ENCODE measurements around the gene CTTN.

The CTTN gene

DNA sequence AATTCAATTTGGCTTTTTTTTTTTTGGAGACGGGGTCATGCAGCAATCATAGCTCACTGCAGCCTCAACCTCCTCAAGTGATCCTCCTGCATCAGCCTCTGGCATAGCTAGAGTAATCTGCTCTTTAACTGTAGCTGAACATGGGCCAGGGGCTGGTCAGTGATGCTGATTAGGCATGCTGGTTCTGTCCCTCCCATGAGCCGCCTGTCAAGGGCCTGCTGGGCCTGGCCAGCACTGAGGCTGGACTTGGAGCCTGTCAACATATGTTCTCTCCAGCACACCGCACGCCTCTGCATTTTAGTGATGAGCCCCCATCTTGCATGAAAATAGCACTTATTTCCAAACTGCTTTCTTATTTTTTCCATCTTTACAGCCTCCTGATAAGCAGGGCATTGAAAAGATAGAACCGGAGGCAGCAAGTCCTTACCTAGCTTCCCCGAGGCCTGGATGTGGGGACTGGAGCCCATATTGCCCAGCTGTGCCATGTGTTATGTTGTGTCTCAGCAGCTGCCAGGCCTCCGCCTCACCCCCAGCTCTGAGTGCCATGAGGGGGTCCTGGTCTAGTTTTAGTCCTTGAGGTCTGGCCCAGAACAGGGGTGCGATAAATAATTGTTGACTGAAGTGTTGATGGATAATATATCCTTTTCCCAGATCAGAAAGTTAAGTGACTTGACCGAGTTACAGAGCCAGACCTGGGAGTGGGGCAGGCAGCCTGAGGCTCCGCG, 80.0 kb downstream of the CTTN start:
- Histone ChIP-seq H3K36me3 (no peaks in the 10 kb centered on the region), H3K4me1 (no peaks in the 10 kb centered on the region), H3K9me3 (no peaks in the 10 kb centered on the region), H3K27me3 (peaks cover 0 to 9% of the 10 kb centered on the region in 2 donors), H3K4me3 (no peak overlapping the region), H3K27ac (no peak overlapping the region)
- DNase-seq: no peak
- TF ChIP-seq, protein P1, sequence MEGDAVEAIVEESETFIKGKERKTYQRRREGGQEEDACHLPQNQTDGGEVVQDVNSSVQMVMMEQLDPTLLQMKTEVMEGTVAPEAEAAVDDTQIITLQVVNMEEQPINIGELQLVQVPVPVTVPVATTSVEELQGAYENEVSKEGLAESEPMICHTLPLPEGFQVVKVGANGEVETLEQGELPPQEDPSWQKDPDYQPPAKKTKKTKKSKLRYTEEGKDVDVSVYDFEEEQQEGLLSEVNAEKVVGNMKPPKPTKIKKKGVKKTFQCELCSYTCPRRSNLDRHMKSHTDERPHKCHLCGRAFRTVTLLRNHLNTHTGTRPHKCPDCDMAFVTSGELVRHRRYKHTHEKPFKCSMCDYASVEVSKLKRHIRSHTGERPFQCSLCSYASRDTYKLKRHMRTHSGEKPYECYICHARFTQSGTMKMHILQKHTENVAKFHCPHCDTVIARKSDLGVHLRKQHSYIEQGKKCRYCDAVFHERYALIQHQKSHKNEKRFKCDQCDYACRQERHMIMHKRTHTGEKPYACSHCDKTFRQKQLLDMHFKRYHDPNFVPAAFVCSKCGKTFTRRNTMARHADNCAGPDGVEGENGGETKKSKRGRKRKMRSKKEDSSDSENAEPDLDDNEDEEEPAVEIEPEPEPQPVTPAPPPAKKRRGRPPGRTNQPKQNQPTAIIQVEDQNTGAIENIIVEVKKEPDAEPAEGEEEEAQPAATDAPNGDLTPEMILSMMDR (IDR thresholded peaks at IDR 0.05): no peak
- intact Hi-C loops (cut with DNase I; ENCODE audit: low total_unique reads): no loop called here

DNA sequence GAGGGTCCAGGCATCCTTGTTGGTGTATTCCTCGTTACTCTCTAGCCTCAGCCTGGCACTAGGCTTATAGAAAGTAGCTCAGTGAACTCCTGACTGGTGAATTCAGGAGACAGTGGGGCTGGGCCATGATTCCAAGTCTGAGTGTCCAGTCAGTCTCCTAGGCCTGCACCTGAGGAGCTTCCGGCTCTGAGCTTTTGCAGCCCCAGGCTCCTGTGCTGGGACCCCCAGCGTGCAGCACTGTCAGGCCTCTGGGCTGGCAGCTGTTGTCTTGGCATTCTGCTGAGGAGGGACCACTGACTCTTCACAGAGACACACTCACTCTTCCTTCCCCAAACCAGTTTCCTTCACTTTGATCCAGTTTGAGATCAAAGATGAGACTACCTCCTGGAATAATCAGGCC, 82.4 kb downstream of the CTTN start:
- Histone ChIP-seq H3K4me1 (no peaks in the 10 kb centered on the region), H3K9me3 (no peaks in the 10 kb centered on the region), H3K4me3 (no peak overlapping the region), H3K27me3 (peaks cover 0 to 13% of the 10 kb centered on the region in 2 donors), H3K27ac (no peak overlapping the region), H3K36me3 (no peaks in the 10 kb centered on the region)
- DNase-seq: no peak
- TF ChIP-seq, protein P1 (IDR thresholded peaks at IDR 0.05): no peak
- intact Hi-C loops (cut with DNase I; ENCODE audit: low total_unique reads): no loop called here

DNA sequence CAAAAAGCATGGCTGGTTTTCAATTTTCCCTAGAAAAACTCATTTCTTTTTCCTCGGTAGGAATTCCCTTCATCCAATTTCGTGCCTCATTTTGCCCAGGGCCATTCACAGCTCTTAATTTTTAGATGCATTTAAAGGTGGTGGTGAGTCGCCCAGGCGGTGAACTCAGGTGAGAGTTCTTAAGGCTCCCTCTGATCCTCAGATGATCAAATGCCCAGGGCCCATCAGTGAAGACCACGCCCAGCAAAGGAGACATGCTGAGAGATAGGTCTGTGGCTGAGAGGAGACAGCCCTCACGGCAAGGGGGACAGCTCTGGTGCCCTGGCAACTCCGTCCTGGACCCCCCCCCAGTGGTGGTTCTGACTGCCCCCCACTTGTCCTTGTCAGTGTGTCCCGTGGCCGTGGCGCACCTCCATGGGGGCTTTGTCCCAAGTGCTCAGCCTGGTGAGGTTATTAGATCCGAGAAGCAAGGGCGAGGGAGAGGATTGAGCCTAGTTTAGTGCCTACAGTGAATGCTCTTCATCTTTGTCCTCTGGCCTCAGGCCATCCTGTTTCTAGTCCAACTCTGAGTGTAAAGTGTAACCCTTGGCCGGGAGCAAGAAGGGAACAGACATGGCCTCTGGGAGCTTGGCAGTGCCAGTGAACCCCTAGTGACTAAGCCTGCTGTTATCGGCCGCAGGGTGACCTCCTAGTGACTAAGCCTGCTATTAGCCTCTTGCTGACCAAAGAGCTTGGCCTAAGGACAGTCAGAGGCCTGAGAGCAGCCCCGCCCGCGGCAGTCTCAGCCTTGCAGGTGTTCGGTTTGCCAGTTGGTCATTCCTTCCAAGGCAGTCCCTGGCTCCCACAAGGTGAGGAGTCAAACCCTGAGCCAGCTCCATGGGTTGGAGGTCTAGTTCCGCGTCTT, 83.5 kb downstream of the CTTN start:
- Histone ChIP-seq H3K27ac (no peak overlapping the region), H3K4me3 (no peak overlapping the region), H3K27me3 (peaks cover 0 to 13% of the 10 kb centered on the region in 2 donors), H3K4me1 (no peaks in the 10 kb centered on the region), H3K36me3 (peaks cover 0 to 2% (median 0%) of the 10 kb centered on the region in 3 donors), H3K9me3 (no peaks in the 10 kb centered on the region)
- TF ChIP-seq, protein P1 (IDR thresholded peaks at IDR 0.05): no peak
- no peak for DNase-seq
- intact Hi-C loops (cut with DNase I; ENCODE audit: low total_unique reads): no loop called here

DNA sequence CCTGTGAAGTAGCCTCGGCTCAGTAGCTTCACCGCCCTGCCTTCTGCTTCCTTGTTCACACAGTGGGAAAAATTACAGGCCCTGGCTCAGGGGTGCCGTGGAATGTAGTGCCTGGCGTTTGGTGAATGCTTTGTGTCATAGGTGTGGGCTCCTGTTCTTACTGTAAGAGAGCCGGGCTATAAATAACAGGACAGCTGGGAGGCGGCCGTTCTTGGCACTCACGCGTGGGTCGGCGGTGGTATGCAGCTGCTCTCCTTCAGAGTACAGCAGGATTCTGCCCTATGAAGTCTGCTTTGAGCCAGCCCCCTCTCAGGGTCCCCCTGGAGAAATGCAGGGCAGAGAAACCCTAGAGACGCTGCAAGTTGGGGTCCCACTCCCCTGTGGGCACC, 84.2 kb downstream of the CTTN start:
- Histone ChIP-seq H3K4me1 (no peaks in the 10 kb centered on the region), H3K27me3 (peaks cover 0 to 13% of the 10 kb centered on the region in 2 donors), H3K27ac (no peak overlapping the region), H3K36me3 (peaks cover 0 to 6% (median 0%) of the 10 kb centered on the region in 3 donors), H3K4me3 (no peak overlapping the region), H3K9me3 (no peaks in the 10 kb centered on the region)
- intact Hi-C loops (cut with DNase I; ENCODE audit: low total_unique reads): no loop called here
- TF ChIP-seq, protein P1 (IDR thresholded peaks at IDR 0.05): no peak
- DNase-seq: no peak

DNA sequence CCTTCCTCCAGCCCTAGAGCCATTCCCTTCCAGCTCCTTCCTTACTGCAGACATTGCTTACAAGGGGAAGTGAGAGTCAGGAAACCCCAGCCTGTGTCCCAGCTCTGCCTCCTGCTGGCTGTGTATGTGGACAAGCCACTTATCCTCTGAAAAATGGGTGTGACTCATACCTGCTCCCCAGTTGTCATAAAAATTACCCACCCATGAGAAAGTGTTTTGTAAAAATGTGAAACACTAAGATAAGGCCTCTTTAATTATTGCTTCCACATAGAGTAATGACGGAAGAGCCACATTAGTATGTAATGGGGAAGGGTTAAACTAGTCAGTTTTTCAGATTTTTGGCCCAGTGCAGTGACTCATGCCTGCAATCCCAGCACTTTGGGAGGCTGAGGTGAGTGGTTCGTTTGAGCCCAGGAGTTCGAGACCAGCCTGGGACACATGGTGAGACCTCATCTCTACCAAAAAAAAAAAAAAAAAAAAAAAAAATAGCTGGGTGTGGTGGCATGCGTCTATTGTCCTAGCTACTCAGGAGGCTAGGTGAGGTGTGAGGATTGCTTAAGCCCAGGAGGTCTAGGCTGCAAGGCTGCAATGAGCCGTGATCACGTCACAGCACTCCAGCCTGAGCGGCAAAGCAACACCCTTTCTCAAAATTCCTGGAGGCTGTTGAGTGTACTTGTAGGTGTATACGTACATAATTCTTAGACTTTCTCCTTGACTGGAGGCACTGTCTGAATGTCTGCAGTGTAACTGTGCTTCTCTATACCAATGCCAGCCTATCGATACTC, 84.9 kb downstream of the CTTN start:
- TF ChIP-seq, protein P1 (IDR thresholded peaks at IDR 0.05): no peak
- DNase-seq: no peak
- intact Hi-C loops (cut with DNase I; ENCODE audit: low total_unique reads): no loop called here
- Histone ChIP-seq H3K27ac (no peak overlapping the region), H3K9me3 (no peaks in the 10 kb centered on the region), H3K4me3 (no peak overlapping the region), H3K4me1 (no peaks in the 10 kb centered on the region), H3K36me3 (peaks cover 0 to 6% (median 0%) of the 10 kb centered on the region in 3 donors), H3K27me3 (peaks cover 0 to 13% of the 10 kb centered on the region in 2 donors)

Measured in tibial artery (tissue), 4 donors.